Measurements from ENCODE around the gene PSMA5. TPM values are rescaled to one million over a fixed set of nuclear protein-coding genes. Genes with fewer than 3 reads are reported as not detected.

The PSMA5 gene
- total RNA-seq, 1 experiment from 2014 or later, result 150 TPM

DNA sequence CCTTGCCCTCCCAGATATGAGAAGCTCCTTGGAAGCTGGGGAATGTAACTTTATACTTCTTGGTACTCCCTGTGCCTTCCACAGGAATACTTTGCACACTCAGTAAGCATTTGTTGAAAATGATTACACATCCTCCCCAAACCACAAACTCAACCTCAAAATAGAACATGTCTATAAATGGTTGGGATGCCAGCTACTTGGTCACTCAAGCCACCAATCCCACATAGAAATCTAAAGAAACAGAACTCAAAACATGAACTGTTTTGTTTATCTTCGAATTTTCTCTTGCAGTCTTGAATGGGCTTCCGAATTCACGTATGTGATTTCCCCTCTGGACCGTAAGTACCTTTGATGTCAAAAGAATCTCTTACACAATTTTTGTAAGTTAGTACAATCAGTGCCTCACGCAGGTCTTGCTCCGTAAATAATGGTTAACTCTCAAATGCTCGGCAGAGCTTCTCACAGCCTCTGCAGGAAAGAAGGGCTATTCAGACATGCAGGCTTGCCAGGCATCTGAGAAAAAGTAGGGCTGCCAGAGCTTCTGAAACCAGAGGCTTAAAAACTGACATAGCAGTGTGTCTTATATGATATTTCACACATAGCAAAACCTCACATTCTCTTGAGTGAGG is 55.4 kb downstream of the PSMA5 start:
- no peak for ATAC-seq
- CTCF ChIA-PET, result interaction anchor here (0.7 to 3.4 kb wide), 3 partner anchors 20 to 93 kb away, joined by 3 to 11 read pairs (median 3); partner anchors contain the start of gene SORT1
- POLR2A ChIA-PET, result interaction anchor here (1.0 to 1.1 kb wide), 2 partner anchors 14 to 28 kb away, joined by 3 read pairs; no protein-coding TSS in a partner anchor
- peak overlapping the region; percentile 43 for H3K27ac Mint-ChIP-seq
- no peak overlapping the region for H3K4me3 Mint-ChIP-seq
- H3K4me1 Mint-ChIP-seq, result peaks cover 35% of the 10 kb centered on the region
- peaks cover 10% of the 10 kb centered on the region for H3K9me3 Mint-ChIP-seq
- TF ChIP-seq GABPB1 (CRISPR knock-in tag; IDR thresholded peaks at IDR 0.05), result 0 out of 2 replicates have a peak, but pooled peaks have one; percentile 17
- no peak for TF ChIP-seq TEAD1 (CRISPR knock-in tag; IDR thresholded peaks at IDR 0.05)
- H3K27me3 Mint-ChIP-seq (ENCODE audit: low read depth), result no peaks in the 10 kb centered on the region
- peaks cover 20% of the 10 kb centered on the region for H3K36me3 Mint-ChIP-seq
- DNase-seq (ENCODE audit: low spot score), result no peak

DNA sequence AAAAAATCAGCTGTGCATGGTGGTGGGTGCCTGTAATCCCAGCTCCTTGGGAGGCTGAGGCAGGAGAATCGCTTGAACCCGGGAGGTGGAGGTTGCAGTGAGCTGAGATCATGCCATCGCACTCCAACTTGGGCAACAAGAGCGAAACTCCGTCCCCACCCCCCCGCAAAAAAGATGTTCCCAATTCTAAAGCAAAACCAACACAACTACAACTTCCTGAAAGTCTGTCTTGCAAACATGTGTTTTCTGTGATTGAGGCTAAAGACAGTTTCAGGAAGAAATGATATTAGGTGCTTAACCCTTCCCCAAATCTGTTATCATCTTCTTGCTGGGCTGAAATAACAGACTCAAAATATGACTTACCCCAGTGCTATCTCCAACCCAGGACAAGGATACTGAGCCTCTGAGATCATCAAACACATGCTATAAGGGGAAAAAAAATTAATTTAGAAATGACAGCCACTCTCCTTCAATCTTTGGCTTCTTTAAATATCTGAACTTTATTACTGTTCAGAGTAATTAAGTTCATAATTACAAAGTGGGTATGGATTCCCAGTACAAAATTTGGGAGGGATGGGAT is 57.0 kb downstream of the PSMA5 start:
- no peaks in the 10 kb centered on the region for H3K27me3 Mint-ChIP-seq (ENCODE audit: low read depth)
- H3K4me1 Mint-ChIP-seq, result peaks cover 30% of the 10 kb centered on the region
- no peak for DNase-seq (ENCODE audit: low spot score)
- POLR2A ChIA-PET, result no interaction called here
- peaks cover 23% of the 10 kb centered on the region for H3K36me3 Mint-ChIP-seq
- TF ChIP-seq, protein P1, sequence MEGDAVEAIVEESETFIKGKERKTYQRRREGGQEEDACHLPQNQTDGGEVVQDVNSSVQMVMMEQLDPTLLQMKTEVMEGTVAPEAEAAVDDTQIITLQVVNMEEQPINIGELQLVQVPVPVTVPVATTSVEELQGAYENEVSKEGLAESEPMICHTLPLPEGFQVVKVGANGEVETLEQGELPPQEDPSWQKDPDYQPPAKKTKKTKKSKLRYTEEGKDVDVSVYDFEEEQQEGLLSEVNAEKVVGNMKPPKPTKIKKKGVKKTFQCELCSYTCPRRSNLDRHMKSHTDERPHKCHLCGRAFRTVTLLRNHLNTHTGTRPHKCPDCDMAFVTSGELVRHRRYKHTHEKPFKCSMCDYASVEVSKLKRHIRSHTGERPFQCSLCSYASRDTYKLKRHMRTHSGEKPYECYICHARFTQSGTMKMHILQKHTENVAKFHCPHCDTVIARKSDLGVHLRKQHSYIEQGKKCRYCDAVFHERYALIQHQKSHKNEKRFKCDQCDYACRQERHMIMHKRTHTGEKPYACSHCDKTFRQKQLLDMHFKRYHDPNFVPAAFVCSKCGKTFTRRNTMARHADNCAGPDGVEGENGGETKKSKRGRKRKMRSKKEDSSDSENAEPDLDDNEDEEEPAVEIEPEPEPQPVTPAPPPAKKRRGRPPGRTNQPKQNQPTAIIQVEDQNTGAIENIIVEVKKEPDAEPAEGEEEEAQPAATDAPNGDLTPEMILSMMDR (IDR thresholded peaks at IDR 0.05), result no peak
- TF ChIP-seq ZNF423 (CRISPR knock-in tag; IDR thresholded peaks at IDR 0.05) (no peak), JAZF1 (CRISPR knock-in tag; IDR thresholded peaks at IDR 0.05) (no peak), ZNF416 (CRISPR knock-in tag; IDR thresholded peaks at IDR 0.05) (no peak), MXD4 (CRISPR knock-in tag; IDR thresholded peaks at IDR 0.05; ENCODE audit: borderline replicate concordance) (no peak), GRHL2 (CRISPR knock-in tag; IDR thresholded peaks at IDR 0.05; ENCODE audit: insufficient replicate concordance, severe bottlenecking) (no peak)
- TF ChIP-seq, protein P2, sequence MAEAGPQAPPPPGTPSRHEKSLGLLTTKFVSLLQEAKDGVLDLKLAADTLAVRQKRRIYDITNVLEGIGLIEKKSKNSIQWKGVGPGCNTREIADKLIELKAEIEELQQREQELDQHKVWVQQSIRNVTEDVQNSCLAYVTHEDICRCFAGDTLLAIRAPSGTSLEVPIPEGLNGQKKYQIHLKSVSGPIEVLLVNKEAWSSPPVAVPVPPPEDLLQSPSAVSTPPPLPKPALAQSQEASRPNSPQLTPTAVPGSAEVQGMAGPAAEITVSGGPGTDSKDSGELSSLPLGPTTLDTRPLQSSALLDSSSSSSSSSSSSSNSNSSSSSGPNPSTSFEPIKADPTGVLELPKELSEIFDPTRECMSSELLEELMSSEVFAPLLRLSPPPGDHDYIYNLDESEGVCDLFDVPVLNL (CRISPR knock-in tag; IDR thresholded peaks at IDR 0.05; ENCODE audit: borderline replicate concordance, low read depth), result no peak
- TF ChIP-seq, protein P3, sequence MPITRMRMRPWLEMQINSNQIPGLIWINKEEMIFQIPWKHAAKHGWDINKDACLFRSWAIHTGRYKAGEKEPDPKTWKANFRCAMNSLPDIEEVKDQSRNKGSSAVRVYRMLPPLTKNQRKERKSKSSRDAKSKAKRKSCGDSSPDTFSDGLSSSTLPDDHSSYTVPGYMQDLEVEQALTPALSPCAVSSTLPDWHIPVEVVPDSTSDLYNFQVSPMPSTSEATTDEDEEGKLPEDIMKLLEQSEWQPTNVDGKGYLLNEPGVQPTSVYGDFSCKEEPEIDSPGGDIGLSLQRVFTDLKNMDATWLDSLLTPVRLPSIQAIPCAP (CRISPR knock-in tag; IDR thresholded peaks at IDR 0.05), result no peak
- TF ChIP-seq, protein P4, sequence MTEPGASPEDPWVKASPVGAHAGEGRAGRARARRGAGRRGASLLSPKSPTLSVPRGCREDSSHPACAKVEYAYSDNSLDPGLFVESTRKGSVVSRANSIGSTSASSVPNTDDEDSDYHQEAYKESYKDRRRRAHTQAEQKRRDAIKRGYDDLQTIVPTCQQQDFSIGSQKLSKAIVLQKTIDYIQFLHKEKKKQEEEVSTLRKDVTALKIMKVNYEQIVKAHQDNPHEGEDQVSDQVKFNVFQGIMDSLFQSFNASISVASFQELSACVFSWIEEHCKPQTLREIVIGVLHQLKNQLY (CRISPR knock-in tag; IDR thresholded peaks at IDR 0.05), result no peak
- TF ChIP-seq, protein P5, sequence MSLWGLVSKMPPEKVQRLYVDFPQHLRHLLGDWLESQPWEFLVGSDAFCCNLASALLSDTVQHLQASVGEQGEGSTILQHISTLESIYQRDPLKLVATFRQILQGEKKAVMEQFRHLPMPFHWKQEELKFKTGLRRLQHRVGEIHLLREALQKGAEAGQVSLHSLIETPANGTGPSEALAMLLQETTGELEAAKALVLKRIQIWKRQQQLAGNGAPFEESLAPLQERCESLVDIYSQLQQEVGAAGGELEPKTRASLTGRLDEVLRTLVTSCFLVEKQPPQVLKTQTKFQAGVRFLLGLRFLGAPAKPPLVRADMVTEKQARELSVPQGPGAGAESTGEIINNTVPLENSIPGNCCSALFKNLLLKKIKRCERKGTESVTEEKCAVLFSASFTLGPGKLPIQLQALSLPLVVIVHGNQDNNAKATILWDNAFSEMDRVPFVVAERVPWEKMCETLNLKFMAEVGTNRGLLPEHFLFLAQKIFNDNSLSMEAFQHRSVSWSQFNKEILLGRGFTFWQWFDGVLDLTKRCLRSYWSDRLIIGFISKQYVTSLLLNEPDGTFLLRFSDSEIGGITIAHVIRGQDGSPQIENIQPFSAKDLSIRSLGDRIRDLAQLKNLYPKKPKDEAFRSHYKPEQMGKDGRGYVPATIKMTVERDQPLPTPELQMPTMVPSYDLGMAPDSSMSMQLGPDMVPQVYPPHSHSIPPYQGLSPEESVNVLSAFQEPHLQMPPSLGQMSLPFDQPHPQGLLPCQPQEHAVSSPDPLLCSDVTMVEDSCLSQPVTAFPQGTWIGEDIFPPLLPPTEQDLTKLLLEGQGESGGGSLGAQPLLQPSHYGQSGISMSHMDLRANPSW (CRISPR knock-in tag; conservative IDR thresholded peaks at IDR 0.05; ENCODE audit: low read depth), result no peak
- H3K9me3 Mint-ChIP-seq, result peaks cover 10% of the 10 kb centered on the region
- CTCF ChIA-PET, result interaction anchor here (0.5 to 1.0 kb wide), 2 partner anchors 29 to 225 kb away, joined by 4 to 5 read pairs; partner anchors contain the start of gene SORT1
- no peak overlapping the region for H3K27ac Mint-ChIP-seq
- H3K4me3 Mint-ChIP-seq, result no peak overlapping the region
- no peak for ATAC-seq

DNA sequence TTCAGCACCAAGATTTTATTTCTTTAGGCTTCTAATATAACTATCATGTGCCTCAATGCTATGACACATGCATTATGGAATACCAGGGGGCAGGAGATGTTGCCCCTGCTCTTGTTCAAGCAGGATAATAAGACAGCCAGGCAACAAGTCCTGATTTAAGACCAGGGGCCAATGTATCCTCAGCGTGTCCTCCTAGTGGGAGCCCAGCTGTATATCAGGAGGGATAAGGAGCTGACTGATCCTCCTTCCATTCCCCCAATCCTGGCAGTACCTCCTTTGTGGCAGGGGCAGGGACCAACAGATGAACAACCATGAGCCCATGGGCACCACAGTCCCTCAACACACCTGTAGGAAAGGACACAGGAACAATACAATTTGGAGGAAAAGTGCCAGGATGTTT is 57.8 kb downstream of the PSMA5 start:
- H3K36me3 Mint-ChIP-seq, result peaks cover 23% of the 10 kb centered on the region

More for the DNA sequence above, 57.8 kb downstream of the PSMA5 start:
- no peak for DNase-seq (ENCODE audit: low spot score)
- H3K4me3 Mint-ChIP-seq, result no peak overlapping the region
- POLR2A ChIA-PET, result no interaction called here
- H3K27ac Mint-ChIP-seq, result no peak overlapping the region
- ATAC-seq, result peak; percentile 60
- no peaks in the 10 kb centered on the region for H3K27me3 Mint-ChIP-seq (ENCODE audit: low read depth)
- TF ChIP-seq NR3C1 (CRISPR knock-in tag; conservative IDR thresholded peaks at IDR 0.05; ENCODE audit: low read depth), result no peak
- TF ChIP-seq, protein P6, sequence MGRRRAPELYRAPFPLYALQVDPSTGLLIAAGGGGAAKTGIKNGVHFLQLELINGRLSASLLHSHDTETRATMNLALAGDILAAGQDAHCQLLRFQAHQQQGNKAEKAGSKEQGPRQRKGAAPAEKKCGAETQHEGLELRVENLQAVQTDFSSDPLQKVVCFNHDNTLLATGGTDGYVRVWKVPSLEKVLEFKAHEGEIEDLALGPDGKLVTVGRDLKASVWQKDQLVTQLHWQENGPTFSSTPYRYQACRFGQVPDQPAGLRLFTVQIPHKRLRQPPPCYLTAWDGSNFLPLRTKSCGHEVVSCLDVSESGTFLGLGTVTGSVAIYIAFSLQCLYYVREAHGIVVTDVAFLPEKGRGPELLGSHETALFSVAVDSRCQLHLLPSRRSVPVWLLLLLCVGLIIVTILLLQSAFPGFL (CRISPR knock-in tag; IDR thresholded peaks at IDR 0.05; ENCODE audit: borderline replicate concordance), result no peak
- H3K4me1 Mint-ChIP-seq, result peaks cover 30% of the 10 kb centered on the region
- CTCF ChIA-PET, result interaction anchor here (0.5 to 1.0 kb wide), 2 partner anchors 29 to 226 kb away, joined by 4 to 5 read pairs; partner anchors contain the start of gene SORT1
- H3K9me3 Mint-ChIP-seq, result peaks cover 10% of the 10 kb centered on the region

All from WTC11 (cell line).